GM19099 (cell line): ENCODE data around the gene MAP6.

Experiments
- POLR2A ChIP-seq: IDR thresholded peaks from 3 replicates; pipeline ENCODE4 v1.6.1; 2011; ENCODE audit warnings: low read depth; ENCODE audit not compliant: insufficient read length; ENCODE audit errors: extremely low read depth

MAP6 gene

DNA sequence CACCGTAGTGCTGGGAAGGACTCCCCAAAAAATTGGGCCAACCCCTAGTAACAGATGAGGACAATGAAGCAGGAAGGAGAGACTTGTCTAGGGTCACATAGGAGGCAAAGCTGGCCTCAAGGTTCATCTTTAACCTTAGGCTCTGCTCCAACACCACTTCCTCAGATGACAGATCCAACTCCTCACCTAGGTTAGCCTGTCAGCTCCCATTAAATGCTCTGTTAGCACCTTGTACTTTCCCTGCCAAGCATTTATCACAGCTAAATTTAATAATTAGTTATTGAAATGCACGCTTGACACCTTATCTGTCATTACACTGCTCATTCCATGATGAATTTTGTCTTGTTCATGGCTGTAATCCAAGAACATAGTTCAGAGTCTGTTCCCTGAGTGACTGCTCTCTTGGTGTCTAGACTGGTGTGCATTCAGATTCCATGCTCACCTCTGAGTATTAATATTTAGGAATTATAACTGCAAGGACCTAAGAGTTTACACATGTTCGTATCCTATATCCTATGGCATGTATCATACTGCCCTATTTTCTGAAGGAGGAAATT is 18.6 kb downstream of the MAP6 start:
- TF ChIP-seq POLR2A = no peak

DNA sequence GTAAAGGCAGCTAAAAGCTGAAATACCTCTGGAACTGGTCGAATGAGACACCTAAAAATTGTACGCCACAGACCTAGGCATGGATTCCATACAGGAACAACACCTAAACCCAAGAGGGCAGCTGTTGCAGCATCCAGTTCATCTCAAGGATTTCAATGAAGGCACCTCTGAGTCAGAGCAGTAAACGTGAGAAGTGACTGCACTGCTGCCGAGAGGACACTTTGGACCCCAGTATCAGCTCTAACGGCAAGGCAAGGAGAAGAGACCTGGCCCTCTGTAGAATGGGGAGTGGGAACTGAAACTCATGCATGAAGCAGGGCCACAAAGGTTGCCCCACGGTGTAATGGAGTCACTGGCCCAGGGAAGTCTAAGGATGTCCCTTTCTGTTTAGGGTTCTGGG is 23.9 kb downstream of the MAP6 start:
- no peak for TF ChIP-seq POLR2A

DNA sequence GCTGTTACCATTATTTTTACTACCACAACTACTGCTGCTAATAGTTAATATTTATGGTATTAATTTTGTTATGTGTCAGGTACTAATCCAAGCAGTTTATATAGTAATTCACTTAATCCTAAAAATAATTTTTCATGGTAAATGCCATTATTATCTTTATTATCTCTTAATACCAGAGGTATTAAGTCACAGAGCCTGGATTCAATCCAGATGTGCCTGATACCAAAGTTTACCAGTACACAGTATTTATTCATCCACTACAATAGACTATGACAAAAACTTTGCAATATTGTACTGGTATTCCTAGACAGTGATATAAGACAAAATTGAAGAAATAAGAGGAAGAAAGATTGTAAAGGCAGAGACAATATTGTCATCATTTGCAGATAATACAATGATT is 24.5 kb downstream of the MAP6 start:
- TF ChIP-seq POLR2A = no peak

DNA sequence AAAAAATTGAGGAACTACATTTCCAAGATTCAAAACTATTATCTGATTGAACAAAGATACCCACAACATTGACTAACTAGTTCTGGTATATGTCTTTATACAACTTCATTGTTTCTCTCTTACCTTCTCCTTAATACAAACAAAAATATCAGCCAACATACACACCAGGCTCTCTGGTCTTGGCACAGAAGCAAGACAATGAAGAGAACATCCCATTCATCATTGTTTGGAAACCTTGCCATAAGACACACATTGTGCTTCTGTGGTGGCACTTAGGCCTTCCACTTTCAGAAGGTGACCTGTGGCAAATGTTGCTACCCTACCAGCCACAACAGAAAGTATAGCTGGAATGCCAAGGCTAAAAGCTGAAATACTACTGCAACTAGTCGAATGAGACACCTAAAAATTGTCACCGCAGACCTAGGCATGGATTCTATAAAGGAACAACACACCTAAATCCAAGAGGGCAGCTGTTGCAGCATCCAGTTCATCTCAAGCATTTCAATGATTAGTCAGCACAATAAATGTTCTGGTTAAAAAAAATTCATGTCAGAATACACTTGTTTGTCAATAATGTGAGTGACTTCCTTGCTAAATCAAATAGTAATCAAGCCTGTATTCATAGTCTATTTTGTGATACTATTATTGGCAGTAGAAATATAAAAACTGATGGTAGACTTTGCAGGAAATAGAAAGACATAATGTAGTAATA is 26.3 kb downstream of the MAP6 start:
- no peak for TF ChIP-seq POLR2A

DNA sequence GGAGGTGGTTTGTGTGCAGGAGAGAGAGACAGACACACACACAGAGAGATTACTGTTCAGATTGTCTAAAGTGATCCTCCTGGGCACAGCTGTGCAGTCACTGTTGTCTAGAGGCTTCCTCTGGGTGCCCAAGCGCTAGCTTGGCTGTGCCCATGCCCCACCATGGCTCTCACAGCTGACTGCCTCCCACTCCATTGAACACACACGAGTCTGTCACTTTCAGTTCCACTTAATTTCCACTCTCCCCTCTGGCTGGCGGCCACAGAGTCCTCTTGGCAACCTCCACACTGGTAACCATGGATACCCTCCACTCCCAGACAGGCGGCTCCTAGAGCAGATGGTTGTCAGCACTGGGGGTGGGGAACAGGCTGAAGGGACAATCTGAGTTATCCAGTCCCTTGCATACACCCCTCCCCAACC is 29.1 kb downstream of the MAP6 start:
- no peak for TF ChIP-seq POLR2A

DNA sequence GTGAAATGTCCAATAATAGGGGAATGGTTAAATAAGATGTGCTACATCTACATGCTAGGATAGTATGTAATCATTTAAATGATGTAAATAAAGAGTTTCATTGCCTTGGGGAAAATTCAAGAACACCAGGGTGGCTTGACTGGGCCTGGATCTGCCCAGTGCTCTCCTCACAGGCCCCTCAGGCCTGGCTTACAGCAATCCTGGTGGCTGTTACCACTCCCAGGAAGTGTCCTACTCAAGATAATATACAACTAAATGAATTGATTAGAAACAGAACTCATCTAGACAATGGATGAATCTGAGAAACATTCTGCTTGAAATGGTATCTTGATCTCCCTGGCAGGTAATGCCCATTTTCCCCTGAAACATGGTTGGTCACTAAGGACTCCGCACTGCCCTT is 30.8 kb downstream of the MAP6 start:
- TF ChIP-seq POLR2A = no peak

DNA sequence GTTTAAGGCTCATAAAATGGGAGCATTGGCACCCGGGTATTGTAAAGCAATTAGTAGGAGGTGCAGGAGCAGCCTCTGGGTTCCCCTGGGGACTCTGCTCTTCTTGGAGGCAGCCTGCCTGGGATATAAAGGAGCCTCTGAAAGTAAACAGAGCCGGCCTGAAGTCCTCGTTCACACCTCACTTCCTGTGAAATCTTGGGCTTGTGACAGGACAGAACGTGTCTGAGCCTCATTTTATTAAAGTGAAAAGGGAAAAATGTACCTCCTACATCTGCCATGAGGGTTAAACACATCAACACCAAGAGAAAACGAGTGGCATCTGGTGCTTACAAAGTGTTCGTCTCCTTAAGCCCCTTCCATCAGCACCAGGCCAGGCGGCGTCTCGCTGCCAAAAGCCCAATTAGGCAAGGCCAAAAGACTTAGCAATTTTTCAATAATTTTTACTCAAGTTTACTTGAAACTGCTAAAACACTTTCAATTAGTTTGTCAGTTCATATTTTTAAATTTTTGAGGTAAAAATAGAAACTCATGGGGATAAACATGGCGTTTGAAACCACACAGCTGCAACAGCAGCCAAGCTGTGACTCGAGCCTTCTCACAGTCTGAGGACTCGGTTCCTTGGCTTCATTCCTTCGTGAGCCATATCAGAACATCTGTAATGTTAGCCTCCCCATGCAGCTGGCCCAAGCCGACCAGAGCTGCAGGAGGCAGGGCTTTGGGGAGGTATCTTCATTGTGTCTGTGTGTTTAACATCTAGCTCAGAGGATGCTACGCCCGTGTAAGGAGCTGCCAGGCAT is 33.6 kb downstream of the MAP6 start:
- no peak for TF ChIP-seq POLR2A

DNA sequence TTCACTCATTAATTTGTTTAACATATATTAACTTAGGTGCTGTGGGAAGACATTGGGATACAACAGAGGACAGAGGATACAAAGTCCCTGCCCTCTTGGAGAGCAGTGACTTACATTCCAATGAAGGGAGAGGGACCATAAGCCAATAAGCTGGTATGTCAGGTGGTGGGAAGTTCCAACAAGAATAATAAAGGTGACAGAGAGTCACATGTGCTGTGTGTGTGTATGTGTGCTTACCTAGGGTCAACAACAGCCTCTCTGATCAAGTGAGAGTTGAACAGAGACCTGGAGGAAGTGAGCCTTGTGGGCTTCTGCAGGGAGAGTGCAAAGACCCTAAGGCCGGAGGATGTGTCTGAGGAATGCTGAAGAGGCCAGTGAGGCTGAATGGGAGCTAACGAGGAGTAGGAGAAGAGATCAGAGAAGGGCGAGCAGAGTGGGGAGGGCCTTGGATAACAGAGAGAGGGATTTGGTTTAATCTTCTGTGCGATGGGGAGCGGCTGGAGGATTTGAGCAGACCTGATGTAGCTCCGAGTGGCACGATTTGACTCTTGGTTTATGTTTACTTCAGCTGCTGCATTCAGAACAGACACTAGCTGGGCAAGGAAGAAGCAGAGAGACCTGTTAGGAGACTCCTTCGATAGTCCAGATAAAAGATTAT is 35.3 kb downstream of the MAP6 start:
- no peak for TF ChIP-seq POLR2A

DNA sequence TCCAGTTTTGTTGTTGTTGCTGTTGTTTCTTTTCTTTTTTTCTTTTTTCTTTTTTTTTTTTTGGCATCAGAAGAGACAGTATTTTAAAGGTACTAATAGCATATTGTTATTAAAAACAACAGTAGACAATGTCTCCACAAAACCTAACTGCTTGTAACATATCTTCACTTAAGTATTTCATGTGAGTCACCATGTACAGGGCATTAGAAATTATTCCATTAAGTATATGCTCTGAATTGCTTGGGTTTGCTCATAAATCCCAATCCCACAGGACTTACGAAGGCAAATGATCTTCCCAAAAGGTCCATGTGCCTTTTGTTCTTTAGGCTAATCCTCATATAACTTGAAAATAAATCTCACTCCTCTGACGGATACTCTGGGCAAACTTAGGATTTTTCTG is 35.9 kb downstream of the MAP6 start:
- TF ChIP-seq POLR2A = no peak

DNA sequence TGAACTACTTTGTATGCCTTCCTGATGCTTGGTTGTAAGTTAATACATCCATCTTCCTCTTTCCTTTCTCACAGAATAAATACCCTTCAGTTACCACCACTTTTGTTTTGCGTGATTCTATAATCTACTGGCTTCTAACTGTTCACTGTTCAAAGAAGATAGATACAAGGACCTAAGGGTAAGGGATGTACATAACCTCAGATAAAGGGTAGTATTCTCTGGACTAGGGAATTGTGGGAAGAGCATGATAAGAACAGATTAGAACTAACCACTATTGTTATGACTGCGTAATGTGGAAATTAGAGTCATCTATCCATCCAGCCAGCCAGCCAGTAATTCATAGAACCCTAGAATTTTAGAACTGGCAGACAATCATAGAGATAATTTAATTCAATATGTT is 36.4 kb downstream of the MAP6 start:
- no peak for TF ChIP-seq POLR2A

DNA sequence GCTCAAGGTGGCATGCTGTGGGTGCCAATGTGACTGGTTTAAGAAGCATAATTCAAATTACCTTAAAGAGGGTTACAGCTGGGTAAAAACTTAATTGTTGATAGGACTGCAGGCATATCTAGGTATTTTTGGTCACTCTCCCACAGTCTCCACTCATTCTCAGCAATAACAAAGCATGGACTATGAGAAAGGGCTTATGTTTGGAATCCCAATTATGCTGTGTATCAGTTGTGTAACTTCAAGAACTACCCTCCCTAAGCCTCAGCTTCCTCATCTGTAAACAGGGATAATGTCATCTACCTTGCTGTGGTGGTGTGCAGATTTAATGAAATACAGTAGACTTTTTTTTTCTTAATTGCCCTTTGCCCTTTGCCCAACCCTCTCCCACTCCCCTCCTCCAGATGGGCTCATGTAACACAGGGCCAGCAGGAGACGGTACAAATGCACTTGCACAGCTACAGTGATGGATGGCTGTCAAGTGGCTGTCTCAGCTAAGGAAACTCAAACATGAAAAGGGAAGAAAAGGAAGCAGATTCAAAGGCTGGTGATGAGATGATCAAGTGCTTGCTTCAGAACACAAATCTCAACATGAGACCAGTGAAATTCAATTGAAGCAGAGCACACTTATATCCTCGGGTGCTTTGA is 37.6 kb downstream of the MAP6 start:
- TF ChIP-seq POLR2A = no peak

DNA sequence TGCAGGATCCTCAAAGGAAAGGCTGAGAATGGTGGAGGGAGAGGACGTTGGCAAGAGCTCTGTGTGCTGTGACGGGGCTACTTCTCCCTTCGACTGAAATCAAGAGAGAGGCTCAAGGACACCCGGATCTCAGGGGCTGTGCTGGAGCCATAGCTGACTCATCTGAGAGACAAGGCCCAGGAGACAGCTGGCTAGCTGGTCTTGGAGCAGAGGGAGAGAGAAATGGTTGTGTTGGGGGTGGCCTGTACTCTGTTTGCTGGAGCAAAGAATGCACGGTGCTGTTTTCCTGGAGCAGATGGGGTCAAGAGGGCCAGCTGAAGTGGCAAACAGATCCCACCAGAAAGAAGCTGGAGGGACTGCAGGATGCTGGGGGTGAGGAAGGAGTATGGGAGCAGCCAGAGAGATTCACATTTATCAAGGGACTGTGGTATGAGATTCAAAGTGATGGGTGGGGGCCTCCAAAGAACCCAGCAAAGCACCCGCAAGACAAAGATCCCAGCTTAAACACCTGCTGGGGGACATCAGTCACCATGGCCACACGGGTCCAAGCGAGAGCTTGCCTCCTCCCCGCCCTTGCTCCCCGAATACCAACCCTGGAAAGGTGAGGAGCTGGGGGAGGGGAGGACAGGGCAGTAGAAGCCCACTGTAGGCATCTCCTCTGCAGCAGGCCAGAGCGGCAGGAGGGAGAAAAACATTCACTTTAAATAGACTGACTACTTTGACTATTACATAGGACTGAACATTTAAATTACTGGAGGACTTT is 40.8 kb downstream of the MAP6 start:
- TF ChIP-seq POLR2A = no peak

DNA sequence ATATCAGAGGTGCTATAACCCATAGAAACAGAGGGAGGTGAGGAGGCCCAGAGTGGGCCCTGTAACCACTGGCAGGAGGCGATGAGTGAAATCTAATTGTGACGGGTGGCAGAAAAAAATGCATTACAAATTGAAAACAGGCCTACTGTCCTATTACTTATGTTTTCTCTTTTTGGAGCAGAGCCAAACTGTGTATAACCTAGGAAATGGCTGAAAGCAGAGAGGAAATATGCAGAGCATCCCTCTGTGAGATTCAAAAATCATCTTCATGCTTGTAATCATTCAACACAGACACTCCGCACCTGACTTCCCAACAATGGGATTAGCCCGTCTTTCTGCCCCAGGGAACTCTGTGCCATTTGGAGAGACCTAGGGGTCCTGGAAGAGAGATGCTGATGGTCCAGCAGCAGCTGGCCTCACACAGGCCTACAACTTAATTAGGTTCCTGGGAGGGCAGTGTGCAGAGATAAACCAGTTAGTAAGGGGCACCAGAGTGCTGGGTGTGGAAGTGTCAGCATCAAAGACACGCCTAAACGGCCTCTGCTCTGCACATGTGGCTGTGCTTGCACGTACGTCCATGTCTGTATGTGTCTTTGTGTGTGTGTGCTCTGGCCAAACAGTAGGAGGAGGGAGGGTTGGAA is 41.8 kb downstream of the MAP6 start:
- TF ChIP-seq POLR2A = no peak
